Measurements from ENCODE around the gene IGSF5. TPM values are rescaled to one million over a fixed set of nuclear protein-coding genes. Genes with fewer than 3 reads are reported as not detected.
"Not testable (repeated sequence)": the region's sequence is repeated elsewhere in the genome, so short reads cannot be mapped to it uniquely, and the experiment has no call there.

Gene IGSF5
- not detected in 2 replicates for total RNA-seq
- not detected for total RNA-seq (2013)
- polyA plus RNA-seq, result not detected in 2 replicates
- polyA minus RNA-seq, result not detected in 2 replicates

- CTCF ChIA-PET; H3K4me3 Mint-ChIP-seq; H2AFZ ChIP-seq (ENCODE audit: insufficient read depth, low read depth, low read length, poor library complexity, severe bottlenecking): not testable (repeated sequence)
Measured at GRCh38 chr21:39744883-39745282, at the start of gene IGSF5. IGSF5 (plus strand) TSS chr21:39745183; CDS start chr21:39745510, 327 bp downstream.

GRCh38 chr21:39696196-39696595 is 48.8 kb upstream of the IGSF5 start:
- no peaks in the 10 kb centered on the region for H3K4me1 Mint-ChIP-seq
- CTCF ChIA-PET, result no interaction called here
- Histone ChIP-seq H2AFZ (ENCODE audit: insufficient read depth, low read depth, low read length, poor library complexity, severe bottlenecking) (no peak overlapping the region), H3K4me3 (ENCODE audit: control extremely low read depth in 1 of 5, extremely low read depth in 1 of 5, insufficient read depth in 1 of 5, low read depth in 2 of 5, low read length in 4 of 5) (no peak overlapping the region), H3K4me1 (ENCODE audit: control insufficient read depth in 2 of 2, insufficient read depth in 2 of 2, low read length in 2 of 2) (no peaks in the 10 kb centered on the region), H3K27me3 (replicated peaks in 1 of 4; ENCODE audit: control extremely low read depth in 1 of 4, control insufficient read depth in 3 of 4, insufficient read depth in 4 of 4, low read length in 3 of 4) (peaks cover 0 to 3% (median 0%) of the 10 kb centered on the region in 4 experiments), H3K27ac (ENCODE audit: low read length in 2 of 2) (no peak overlapping the region), H3K79me2 (ENCODE audit: control insufficient read depth, insufficient read depth, low read length) (no peaks in the 10 kb centered on the region), H3K36me3 (replicated peaks in 1 of 2; ENCODE audit: control extremely low read depth in 1 of 2, control insufficient read depth in 1 of 2, extremely low read depth in 1 of 2, insufficient read depth in 2 of 2, low read length in 1 of 2) (no peaks in the 10 kb centered on the region), H3K9ac (ENCODE audit: low read length) (no peak overlapping the region), H3K9me3 (ENCODE audit: control extremely low read depth in 1 of 3, control insufficient read depth in 2 of 3, insufficient read depth in 1 of 3, low read length in 2 of 3) (no peaks in the 10 kb centered on the region), H3K4me2 (replicated peaks; ENCODE audit: low read depth, low read length, poor library complexity, severe bottlenecking) (no peak overlapping the region), H4K20me1 (ENCODE audit: control insufficient read depth, insufficient read depth, low read length, poor library complexity, severe bottlenecking) (no peaks in the 10 kb centered on the region)
- intact Hi-C loops (cut with micrococcal nuclease), result no loop called here
- POLR2A ChIA-PET, result no interaction called here
- DNase-seq (no peak), ATAC-seq (ENCODE audit: low read depth) (no peak)
- H3K9me3 Mint-ChIP-seq (ENCODE audit: insufficient read depth), result no peaks in the 10 kb centered on the region
- H3K27me3 Mint-ChIP-seq, result no peaks in the 10 kb centered on the region
- H3K27ac Mint-ChIP-seq, result no peak overlapping the region
- TF ChIP-seq EZH2 (IDR thresholded peaks at IDR 0.05; ENCODE audit: borderline replicate concordance, insufficient read depth, low read depth, low read length, poor library complexity, severe bottlenecking) (no peak), CTCF (IDR thresholded peaks at IDR 0.05) (no peak)
- no peak overlapping the region for H3K4me3 Mint-ChIP-seq
- WGBS (ENCODE audit: insufficient coverage), result no CpG with 5 or more reads among the region's 7 CpGs

More at GRCh38 chr21:39744883-39745282, at the start of gene IGSF5:
- H3K27me3 Mint-ChIP-seq; H3K27ac Mint-ChIP-seq; H3K4me2 ChIP-seq (replicated peaks; ENCODE audit: low read depth, low read length, poor library complexity, severe bottlenecking); H3K27ac ChIP-seq (ENCODE audit: low read length in 2 of 2); intact Hi-C loops (cut with micrococcal nuclease); H3K27me3 ChIP-seq (replicated peaks in 1 of 4; ENCODE audit: control extremely low read depth in 1 of 4, control insufficient read depth in 3 of 4, insufficient read depth in 4 of 4, low read length in 3 of 4); H3K36me3 ChIP-seq (replicated peaks in 1 of 2; ENCODE audit: control extremely low read depth in 1 of 2, control insufficient read depth in 1 of 2, extremely low read depth in 1 of 2, insufficient read depth in 2 of 2, low read length in 1 of 2); POLR2A ChIA-PET; DNase-seq; H3K79me2 ChIP-seq (ENCODE audit: control insufficient read depth, insufficient read depth, low read length); H3K4me1 ChIP-seq (ENCODE audit: control insufficient read depth in 2 of 2, insufficient read depth in 2 of 2, low read length in 2 of 2); H3K9ac ChIP-seq (ENCODE audit: low read length); H3K4me3 ChIP-seq (ENCODE audit: control extremely low read depth in 1 of 5, extremely low read depth in 1 of 5, insufficient read depth in 1 of 5, low read depth in 2 of 5, low read length in 4 of 5); ATAC-seq (ENCODE audit: low read depth); H4K20me1 ChIP-seq (ENCODE audit: control insufficient read depth, insufficient read depth, low read length, poor library complexity, severe bottlenecking); H3K4me1 Mint-ChIP-seq; H3K9me3 Mint-ChIP-seq (ENCODE audit: insufficient read depth); H3K9me3 ChIP-seq (ENCODE audit: control extremely low read depth in 1 of 3, control insufficient read depth in 2 of 3, insufficient read depth in 1 of 3, low read length in 2 of 3): not testable (repeated sequence)
- no CpG with 5 or more reads among the region's 4 CpGs for WGBS (ENCODE audit: insufficient coverage)
